Measurements from ENCODE around the gene KLHDC8A. TPM values are rescaled to one million over a fixed set of nuclear protein-coding genes. Genes with fewer than 3 reads are reported as not detected.

KLHDC8A gene
- total and polyA plus RNA-seq, 2 of the 13 experiments (the other 11 are each of a cell fraction or from before 2014, with no cell fraction given) = not detected

- TF ChIP-seq ZNF276 (CRISPR knock-in tag; IDR thresholded peaks at IDR 0.05; ENCODE audit: low read depth) (no peak), JDP2 (CRISPR knock-in tag; IDR thresholded peaks at IDR 0.05; ENCODE audit: borderline replicate concordance) (no peak), YEATS4 (CRISPR knock-in tag; IDR thresholded peaks at IDR 0.05; ENCODE audit: borderline replicate concordance) (no peak), CEBPG (CRISPR knock-in tag; IDR thresholded peaks at IDR 0.05) (no peak), ATF4 (CRISPR knock-in tag; IDR thresholded peaks at IDR 0.05) (peak in 1 of 2 experiments; percentile 26; a peak in 1 of 4 replicates), PAXIP1 (CRISPR knock-in tag; conservative IDR thresholded peaks at IDR 0.05) (peak; percentile 72), ZNF646 (CRISPR knock-in tag; IDR thresholded peaks at IDR 0.05) (no peak), ZNF326 (CRISPR knock-in tag; IDR thresholded peaks at IDR 0.05; ENCODE audit: borderline replicate concordance) (no peak), PTBP1 (IDR thresholded peaks at IDR 0.05; ENCODE audit: low read depth, low read length, poor library complexity, severe bottlenecking) (no peak), ZNF136 (CRISPR knock-in tag; IDR thresholded peaks at IDR 0.05; ENCODE audit: low read depth) (no peak), MED13 (CRISPR knock-in tag; IDR thresholded peaks at IDR 0.05) (no peak), ZNF205 (CRISPR knock-in tag; IDR thresholded peaks at IDR 0.05) (no peak), IKZF5 (CRISPR knock-in tag; IDR thresholded peaks at IDR 0.05) (no peak), ETV6 (CRISPR knock-in tag; conservative IDR thresholded peaks at IDR 0.05) (no peak)
These were observed 38.3 kb downstream of the KLHDC8A start (continued) for GRCh38 chr1:205318231-205318991.

All from HepG2 (cell line).